ENCODE data around the gene NLRP6. TPM values are rescaled to one million over a fixed set of nuclear protein-coding genes. Genes with fewer than 3 reads are reported as not detected.
"Not testable (repeated sequence)": the region's sequence is repeated elsewhere in the genome, so short reads cannot be mapped to it uniquely, and the experiment has no call there.

The NLRP6 gene
- total RNA-seq, 1 donor from 2014 or later: not detected

DNA sequence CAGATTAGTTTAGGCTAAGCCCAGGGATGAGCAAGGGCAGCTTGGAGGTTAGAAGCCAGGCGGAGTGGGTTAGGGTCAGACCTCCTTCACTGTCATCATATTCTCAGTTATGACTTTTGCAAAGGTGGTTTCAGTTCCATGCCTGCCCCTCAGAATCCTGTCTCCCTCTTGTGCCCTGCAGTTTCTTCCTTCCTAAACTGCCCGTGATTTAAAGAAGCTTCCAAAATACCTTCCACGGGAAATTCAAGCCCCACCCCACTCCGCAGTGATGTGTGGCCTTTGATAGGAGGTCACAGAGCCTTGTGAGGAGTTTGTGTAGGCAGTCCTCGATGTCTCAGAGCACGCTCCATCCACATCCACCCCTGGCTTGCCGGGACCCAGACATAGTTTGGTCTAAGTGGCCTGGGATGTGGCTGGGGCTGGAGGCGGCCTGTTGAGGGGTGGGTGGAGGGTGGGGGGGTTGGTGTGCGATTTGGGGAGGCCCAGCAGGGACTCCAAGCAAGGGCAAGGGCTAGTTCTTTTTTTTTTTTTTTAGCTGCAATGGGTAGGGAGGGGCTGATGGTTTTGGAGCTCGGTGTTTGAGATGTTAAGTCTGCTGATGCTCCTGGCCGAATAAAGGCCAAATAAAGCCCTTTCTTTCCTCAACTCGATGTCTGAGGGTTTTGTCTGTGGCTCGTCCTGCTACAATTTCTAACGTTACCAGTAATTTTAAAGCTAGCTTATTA lies 34.0 kb downstream of the NLRP6 start:
- H3K4me3 ChIP-seq: peak overlapping the region; percentile 74
- no peak for DNase-seq
- intact Hi-C loops (cut with micrococcal nuclease): no loop called here
- H3K27ac ChIP-seq (replicated peaks): peak overlapping the region; percentile 94
- H3K9me3 ChIP-seq (replicated peaks): no peaks in the 10 kb centered on the region
- no peak for TF ChIP-seq CTCF (IDR thresholded peaks at IDR 0.05; ENCODE audit: borderline replicate concordance)
- H3K36me3 ChIP-seq: no peaks in the 10 kb centered on the region
- H3K27me3 ChIP-seq (ENCODE audit: low read depth): peaks cover 61% of the 10 kb centered on the region
- peaks cover 66% of the 10 kb centered on the region for H3K4me1 ChIP-seq

DNA sequence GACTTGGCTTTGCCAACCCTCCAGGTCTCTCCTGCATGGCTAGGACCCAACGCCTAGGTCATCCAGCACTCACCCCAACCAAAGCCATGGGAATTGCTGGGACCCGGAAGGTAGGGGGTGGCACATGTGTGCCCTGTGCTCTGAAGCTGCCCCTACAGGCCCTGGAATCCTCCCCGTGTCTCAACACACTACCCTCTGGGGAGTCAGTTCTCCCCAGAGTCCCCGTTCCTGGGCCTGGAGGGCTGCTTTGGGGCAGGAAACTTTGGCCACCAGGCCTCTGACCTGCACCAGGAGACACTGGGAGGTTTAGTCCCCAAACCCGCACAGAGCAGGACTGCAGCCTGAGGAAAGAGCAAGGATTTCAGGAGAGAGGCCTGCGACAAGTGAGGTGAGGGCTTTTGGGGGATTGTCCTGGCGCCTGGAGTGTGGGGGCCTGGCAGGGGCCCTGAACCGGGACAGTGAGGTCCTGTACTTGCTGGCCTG lies 35.1 kb downstream of the NLRP6 start:
- peaks cover 63% of the 10 kb centered on the region for H3K4me1 ChIP-seq
- H3K4me3 ChIP-seq: peak overlapping the region; percentile 74
- DNase-seq: no peak
- H3K27ac ChIP-seq (replicated peaks): peak overlapping the region; percentile 94
- TF ChIP-seq CTCF (IDR thresholded peaks at IDR 0.05; ENCODE audit: borderline replicate concordance): no peak
- H3K27me3 ChIP-seq (ENCODE audit: low read depth): peaks cover 67% of the 10 kb centered on the region
- intact Hi-C loops (cut with micrococcal nuclease): no loop called here
- no peaks in the 10 kb centered on the region for H3K36me3 ChIP-seq
- no peaks in the 10 kb centered on the region for H3K9me3 ChIP-seq (replicated peaks)

DNA sequence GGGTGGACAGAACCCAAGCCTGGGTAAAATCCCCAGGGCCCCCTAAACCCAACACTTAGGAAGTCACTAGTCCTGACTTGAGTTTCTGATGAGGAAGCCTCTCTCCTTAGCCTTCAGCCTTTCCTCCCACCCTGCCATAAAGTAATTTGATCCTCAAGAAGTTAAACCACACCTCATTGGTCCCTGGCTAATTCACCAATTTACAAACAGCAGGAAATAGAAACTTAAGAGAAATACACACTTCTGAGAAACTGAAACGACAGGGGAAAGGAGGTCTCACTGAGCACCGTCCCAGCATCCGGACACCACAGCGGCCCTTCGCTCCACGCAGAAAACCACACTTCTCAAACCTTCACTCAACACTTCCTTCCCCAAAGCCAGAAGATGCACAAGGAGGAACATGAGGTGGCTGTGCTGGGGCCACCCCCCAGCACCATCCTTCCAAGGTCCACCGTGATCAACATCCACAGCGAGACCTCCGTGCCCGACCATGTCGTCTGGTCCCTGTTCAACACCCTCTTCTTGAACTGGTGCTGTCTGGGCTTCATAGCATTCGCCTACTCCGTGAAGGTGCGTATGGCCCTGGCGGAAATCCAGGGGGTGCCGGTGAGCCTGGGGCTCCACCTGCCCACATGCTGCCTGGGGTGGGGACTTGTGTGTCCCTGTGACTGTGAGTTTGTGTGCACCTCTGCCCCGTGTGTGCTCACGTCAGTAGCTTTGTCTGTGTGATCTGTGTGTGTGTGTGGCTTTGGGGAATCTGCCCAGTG lies 35.8 kb downstream of the NLRP6 start, which contains the start of gene IFITM1:
Gene IFITM1, plus strand, starts transcription at position 254 of the 767 bp plus-strand sequence. Its CDS starts 131 bp downstream, at position 385.
- Histone ChIP-seq H3K36me3 (no peaks in the 10 kb centered on the region), H3K27me3 (ENCODE audit: low read depth) (peaks cover 67% of the 10 kb centered on the region), H3K4me3 (peak within 1 kb of the TSS; percentile 74), H3K4me1 (peaks cover 62% of the 10 kb centered on the region), H3K27ac (replicated peaks) (peak within 1 kb of the TSS; percentile 94), H3K9me3 (replicated peaks) (no peaks in the 10 kb centered on the region)
- intact Hi-C loops (cut with micrococcal nuclease): no loop called here
- DNase-seq: no peak
- no peak for TF ChIP-seq CTCF (IDR thresholded peaks at IDR 0.05; ENCODE audit: borderline replicate concordance)

DNA sequence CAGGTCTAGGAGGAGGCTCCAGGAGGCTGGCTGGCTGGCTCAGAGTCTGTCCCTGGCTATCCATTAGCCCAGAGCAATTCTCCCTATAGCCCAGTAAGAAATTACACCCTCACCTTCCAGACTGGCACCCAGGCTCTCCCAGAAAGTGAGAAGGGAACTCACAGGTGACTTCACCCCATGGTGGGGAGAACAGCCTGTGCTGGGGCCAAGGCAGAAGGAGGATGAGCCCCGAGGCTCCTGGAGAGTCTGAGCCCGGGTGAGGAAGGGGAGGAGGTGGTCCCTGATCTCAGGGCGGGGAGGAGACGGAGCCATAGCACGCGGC lies 36.3 kb downstream of the NLRP6 start:
- intact Hi-C loops (cut with micrococcal nuclease); DNase-seq; H3K36me3 ChIP-seq; H3K9me3 ChIP-seq (replicated peaks): not testable (repeated sequence)
- H3K4me1 ChIP-seq: peaks cover 57% of the 10 kb centered on the region
- H3K27me3 ChIP-seq (ENCODE audit: low read depth): peaks cover 63% of the 10 kb centered on the region
- H3K4me3 ChIP-seq: peak overlapping the region; percentile 74
- peak overlapping the region; percentile 94 for H3K27ac ChIP-seq (replicated peaks)

DNA sequence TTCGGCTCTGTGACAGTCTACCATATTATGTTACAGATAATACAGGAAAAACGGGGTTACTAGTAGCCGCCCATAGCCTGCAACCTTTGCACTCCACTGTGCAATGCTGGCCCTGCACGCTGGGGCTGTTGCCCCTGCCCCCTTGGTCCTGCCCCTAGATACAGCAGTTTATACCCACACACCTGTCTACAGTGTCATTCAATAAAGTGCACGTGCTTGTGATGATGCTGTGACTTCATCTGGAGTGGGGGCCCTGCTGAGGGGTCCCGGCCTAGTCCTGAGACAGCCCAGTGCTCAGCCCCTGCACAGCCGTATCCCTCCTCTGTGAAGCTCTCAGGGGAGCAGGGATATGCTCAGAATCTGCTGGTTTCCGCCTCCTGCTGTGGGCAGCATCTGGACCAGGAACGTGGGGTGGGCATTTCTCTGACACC lies 36.9 kb downstream of the NLRP6 start:
- no peak for TF ChIP-seq CTCF (IDR thresholded peaks at IDR 0.05; ENCODE audit: borderline replicate concordance)
- DNase-seq: no peak
- peak overlapping the region; percentile 94 for H3K27ac ChIP-seq (replicated peaks)
- peaks cover 53% of the 10 kb centered on the region for H3K4me1 ChIP-seq
- H3K9me3 ChIP-seq (replicated peaks): no peaks in the 10 kb centered on the region
- peak overlapping the region; percentile 74 for H3K4me3 ChIP-seq
- no peaks in the 10 kb centered on the region for H3K36me3 ChIP-seq
- peaks cover 59% of the 10 kb centered on the region for H3K27me3 ChIP-seq (ENCODE audit: low read depth)
- intact Hi-C loops (cut with micrococcal nuclease): no loop called here

Measured in left ventricle myocardium inferior (tissue), 1 donor.